ENCODE measurements around the gene PERM1.

DNA sequence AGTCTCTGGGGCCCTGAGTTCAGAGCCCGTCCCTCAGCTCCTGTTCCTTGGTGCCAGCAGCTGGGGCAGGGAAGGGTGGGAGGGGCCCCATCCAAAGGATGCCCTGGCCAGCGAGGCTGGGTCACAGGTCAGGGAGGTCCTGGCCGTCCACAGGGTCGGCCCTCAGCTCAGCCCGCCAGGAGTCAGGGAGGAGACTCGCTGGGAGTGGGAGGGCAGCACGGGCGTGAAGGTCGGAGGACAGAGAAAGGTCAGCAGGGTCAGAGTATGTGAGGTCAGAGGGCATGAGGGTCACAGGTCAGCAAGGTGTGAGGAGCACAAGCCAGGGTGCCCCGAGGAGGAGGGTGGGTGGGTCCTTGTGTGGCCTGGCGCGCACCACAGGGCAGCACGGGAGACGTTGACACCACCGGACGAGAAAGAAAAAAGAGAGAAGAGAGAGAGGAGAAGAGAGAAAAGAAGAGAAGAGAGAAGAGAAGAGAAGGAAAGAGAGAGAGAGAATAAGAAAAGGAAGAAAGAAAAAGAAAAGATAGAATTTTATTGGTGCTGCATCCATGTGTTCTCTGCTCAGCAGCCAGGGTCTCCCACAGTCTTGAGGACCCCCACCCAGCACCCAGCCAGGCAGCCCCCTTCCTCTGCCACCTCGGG lies 7.1 kb downstream of the PERM1 start:
- TF ChIP-seq JUNB (CRISPR knock-in tag; IDR thresholded peaks at IDR 0.05; ENCODE audit: borderline replicate concordance) = no peak
- no peak for TF ChIP-seq ZNF776 (CRISPR knock-in tag; IDR thresholded peaks at IDR 0.05)
- no peak for TF ChIP-seq ZNF552 (CRISPR knock-in tag; IDR thresholded peaks at IDR 0.05; ENCODE audit: borderline replicate concordance)
- no peak for TF ChIP-seq ZNF367 (CRISPR knock-in tag; IDR thresholded peaks at IDR 0.05; ENCODE audit: borderline replicate concordance)
- TF ChIP-seq IRX3 (CRISPR knock-in tag; IDR thresholded peaks at IDR 0.05; ENCODE audit: borderline replicate concordance, low read depth) = no peak
- no peak for TF ChIP-seq ZNF546 (CRISPR knock-in tag; conservative IDR thresholded peaks at IDR 0.05)
- TF ChIP-seq, protein P1, sequence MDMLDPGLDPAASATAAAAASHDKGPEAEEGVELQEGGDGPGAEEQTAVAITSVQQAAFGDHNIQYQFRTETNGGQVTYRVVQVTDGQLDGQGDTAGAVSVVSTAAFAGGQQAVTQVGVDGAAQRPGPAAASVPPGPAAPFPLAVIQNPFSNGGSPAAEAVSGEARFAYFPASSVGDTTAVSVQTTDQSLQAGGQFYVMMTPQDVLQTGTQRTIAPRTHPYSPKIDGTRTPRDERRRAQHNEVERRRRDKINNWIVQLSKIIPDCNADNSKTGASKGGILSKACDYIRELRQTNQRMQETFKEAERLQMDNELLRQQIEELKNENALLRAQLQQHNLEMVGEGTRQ (IDR thresholded peaks at IDR 0.05; ENCODE audit: low read depth, low read length) = no peak
- TF ChIP-seq, protein P1 (CRISPR knock-in tag; IDR thresholded peaks at IDR 0.05; ENCODE audit: borderline replicate concordance) = no peak
- no peak for TF ChIP-seq ZFP36 (IDR thresholded peaks at IDR 0.05; ENCODE audit: borderline replicate concordance, low read depth, low read length, partially characterized antibody)
- TF ChIP-seq SMC3 (IDR thresholded peaks at IDR 0.05; ENCODE audit: low read length) = no peak
- TF ChIP-seq ZNF12 (CRISPR knock-in tag; IDR thresholded peaks at IDR 0.05) = no peak
- no peak for TF ChIP-seq YY1 (IDR thresholded peaks at IDR 0.05; ENCODE audit: insufficient read depth, insufficient replicate concordance, low read depth, low read length)
- TF ChIP-seq POLR2A (IDR thresholded peaks at IDR 0.05; ENCODE audit: insufficient read depth in 1 of 2, low read depth in 2 of 2, low read length in 2 of 2) = no peak
